HG03460 (cell line): ENCODE data around the gene ITPKC.
A peak's percentile ranks its signal among the peaks of the same experiment; 100 is the strongest.
"Not testable (repeated sequence)": the region's sequence is repeated elsewhere in the genome, so short reads cannot be mapped to it uniquely, and the experiment has no call there.

Experiments
- ATAC-seq: cut with Tn5 transposase; IDR thresholded peaks from one replicate; pipeline ENCODE4 v1.9.1; 2021; ENCODE audit not compliant: unreplicated experiment

ITPKC gene

DNA sequence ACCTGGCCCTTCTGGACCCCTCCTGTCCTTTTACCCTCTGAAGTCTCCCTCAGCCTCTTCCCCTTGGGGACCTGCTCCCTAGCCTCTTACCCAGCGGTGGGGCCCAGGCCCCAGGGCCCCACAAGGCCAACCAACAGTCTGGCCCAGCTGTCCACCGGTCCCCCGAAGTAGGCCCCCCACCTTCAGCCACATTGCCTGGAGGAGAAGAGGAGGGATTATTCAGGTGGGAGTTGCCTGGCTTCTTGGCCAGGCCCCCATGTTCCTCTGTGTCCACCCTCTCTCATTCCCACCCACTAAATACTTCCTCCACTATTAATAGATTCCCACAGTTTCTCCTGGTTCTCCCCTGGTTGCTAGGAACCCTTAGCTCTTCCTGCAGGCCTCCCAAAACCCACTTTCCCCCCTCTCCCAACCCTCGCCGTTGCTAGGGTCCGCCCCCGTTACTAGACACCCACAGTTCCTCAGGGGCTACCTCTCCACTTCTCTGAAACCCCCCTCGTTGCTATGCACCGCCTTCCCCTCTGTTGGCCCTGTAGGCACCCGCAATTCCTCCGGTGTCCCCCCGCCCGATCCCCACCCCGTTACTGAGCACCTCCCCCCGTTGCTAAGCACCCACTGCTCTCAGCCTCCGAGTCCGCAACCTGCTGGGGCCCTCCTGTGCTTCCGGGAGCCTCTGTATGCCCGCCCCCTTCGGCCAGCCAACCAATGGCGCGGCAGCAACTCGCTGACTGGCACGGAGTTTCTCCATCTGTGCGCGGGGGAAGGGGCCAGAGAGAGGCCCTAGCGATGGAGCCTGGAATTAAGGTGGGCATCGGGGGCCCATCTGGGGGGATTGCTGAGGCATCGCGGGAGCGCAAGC lies 2.2 kb upstream of the ITPKC start:
- peak; percentile 52 for ATAC-seq

DNA sequence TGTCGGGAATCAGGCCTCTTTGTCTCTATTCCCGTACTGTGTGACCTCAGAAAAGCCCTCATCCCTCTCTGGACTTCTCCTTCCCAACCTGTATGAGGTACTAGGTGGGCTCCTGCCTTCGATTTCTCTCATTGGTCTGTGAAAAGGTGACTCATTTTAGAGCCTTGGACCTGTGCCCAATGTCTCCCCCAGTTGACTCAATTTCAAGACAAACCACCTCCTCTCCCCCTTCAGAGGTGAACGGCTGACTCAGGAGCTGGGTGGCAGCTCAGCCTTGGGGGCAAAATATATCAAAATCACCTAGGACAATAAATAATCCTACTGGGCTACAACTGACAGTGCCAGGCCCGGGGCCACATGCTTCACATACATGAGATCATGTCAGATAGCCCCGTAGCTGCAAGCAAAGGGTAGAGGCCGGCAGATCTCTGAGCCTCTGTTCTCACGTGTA lies 856 bp upstream of the ITPKC start:
- no peak for ATAC-seq

DNA sequence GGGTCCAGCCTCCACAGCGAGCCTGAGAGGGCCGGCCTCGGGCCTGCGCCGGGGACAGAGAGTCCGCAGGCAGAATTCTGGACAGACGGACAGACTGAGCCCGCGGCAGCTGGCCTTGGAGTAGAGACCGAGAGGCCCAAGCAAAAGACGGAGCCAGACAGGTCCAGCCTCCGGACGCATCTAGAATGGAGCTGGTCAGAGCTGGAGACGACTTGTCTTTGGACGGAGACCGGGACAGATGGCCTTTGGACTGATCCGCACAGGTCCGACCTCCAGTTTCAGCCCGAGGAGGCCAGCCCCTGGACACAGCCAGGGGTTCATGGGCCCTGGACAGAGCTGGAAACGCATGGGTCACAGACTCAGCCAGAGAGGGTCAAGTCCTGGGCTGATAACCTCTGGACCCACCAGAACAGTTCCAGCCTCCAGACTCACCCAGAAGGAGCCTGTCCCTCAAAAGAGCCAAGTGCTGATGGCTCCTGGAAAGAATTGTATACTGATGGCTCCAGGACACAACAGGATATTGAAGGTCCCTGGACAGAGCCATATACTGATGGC lies 490 bp downstream of the ITPKC start:
- ATAC-seq: no peak

DNA sequence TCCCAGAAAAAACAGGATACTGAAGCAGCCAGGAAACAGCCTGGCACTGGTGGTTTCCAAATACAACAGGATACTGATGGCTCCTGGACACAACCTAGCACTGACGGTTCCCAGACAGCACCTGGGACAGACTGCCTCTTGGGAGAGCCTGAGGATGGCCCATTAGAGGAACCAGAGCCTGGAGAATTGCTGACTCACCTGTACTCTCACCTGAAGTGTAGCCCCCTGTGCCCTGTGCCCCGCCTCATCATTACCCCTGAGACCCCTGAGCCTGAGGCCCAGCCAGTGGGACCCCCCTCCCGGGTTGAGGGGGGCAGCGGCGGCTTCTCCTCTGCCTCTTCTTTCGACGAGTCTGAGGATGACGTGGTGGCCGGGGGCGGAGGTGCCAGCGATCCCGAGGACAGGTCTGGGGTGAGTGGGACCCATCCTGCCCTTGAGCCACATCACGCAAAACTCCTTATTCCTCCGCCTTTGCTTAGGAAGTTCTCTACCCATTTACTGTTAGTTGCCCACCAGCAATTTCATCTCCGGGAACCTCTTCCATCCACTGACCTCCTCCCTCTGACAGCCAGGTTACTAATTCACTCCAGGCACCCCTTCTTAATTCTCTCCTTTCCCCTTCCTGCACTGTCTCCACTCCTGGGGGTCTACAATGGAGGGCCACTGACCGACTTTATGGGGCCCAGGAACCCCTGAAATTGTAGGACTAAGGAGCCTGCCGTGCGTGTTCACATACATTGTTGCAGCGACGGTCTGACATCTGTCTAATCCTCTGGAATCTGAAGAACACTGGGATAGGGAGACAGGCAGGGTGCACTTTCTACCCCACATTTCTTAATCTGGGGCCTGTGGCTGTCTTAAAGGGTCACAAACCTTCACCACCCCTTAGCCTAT lies 1.2 kb downstream of the ITPKC start:
- no peak for ATAC-seq

DNA sequence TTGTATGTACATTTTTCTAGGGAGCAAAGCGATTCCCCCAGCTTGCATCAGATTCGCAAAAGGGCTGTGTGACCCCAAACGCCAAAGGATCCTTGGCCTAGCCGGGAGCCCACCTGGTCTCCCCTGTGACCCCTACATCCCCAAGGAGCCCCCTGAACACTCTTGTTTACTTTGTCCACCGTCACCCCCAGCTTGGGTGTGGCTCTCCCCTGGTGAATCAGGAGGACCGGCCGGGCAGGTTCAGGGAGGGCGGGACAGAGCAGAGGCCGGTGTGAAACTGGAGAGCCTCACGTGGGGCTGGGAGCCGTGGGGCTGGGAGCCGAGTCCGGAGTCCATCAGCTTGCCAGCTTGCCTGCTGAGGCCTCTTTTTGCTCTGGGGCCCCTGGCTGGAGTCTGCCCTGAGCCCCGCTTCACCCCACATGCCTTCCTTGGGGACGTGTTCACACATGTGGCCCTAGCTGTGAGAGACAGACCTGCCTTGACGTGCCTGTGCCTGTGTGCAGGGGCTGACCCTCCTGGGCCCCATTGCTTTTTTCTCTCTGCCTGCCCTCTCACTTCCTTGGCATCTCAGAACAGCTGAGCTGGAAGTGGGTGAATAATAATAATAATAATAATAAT lies 2.0 kb downstream of the ITPKC start:
- no peak for ATAC-seq

DNA sequence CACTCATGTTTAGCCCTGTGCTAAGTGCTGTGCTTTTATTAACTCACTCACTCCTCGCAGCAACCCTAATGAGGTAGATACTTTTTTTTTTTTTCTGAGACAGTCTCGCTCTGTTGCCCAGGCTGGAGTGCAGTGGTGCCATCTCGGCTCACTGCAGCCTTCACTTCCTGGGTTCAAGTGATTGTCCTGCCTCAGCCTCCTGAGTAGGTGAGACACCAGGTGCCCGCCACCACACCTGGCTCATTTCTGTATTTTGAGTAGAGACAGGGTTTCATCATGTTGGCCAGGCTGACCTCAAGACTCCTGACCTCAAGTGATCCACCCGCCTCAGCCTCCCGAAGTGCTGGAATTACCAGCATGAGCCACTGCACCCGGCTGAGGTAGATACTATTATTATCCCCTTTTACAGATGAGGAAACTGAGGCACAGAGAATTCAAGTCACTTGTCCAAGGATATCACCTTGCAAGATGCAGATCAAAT lies 2.5 kb downstream of the ITPKC start:
- ATAC-seq: no peak

DNA sequence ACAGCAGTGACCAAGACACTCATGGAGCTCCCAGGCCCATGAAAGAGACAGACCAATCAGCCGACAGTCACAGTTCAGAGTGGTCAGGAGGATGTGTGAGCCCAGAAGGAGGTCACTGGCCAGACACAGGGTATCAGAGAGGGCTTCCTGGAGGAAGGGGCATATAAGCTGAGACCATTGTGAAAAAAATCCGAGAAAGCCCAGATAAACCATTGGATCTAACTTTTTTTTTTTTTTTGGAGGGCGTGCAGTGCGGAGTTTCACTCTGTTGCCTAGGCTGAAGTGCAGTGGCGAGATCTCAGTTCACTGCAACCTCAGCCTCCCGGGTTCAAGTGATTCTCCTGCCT lies 4.2 kb downstream of the ITPKC start:
- ATAC-seq: no peak

DNA sequence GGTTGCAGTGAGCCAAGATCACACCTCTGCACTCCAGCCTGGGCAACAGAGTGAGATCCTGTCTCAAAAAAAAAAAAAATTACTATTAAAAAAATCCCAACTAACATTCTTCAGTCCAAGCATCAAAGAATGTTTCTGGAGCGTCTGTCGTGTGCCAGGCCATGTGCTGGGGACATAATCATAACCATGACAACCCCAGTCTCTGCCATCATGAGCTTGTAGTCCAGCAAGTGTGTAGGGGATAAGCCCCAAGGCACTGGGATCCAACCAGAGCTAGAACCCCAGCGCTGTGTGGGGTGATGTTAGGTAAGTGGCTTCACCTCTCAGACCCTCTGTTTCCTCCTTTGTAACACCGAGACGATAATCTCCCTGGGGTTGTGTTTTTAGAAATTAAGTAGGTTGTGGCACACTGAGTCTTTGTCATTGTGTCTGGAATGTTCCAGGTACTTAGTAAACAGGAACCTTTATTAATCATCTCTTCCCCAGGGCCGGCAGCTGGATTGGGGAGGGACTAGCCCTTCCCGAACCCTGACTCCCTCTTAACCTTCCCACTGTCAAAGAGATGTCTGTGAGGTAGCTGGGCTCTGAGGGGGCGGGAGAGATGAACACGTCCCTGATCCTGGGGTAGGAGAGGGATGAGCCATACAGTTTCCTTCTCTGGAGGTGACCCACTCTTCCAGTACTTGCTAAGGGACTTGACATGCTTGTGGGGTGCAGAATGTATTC lies 5.2 kb downstream of the ITPKC start:
- no peak for ATAC-seq

DNA sequence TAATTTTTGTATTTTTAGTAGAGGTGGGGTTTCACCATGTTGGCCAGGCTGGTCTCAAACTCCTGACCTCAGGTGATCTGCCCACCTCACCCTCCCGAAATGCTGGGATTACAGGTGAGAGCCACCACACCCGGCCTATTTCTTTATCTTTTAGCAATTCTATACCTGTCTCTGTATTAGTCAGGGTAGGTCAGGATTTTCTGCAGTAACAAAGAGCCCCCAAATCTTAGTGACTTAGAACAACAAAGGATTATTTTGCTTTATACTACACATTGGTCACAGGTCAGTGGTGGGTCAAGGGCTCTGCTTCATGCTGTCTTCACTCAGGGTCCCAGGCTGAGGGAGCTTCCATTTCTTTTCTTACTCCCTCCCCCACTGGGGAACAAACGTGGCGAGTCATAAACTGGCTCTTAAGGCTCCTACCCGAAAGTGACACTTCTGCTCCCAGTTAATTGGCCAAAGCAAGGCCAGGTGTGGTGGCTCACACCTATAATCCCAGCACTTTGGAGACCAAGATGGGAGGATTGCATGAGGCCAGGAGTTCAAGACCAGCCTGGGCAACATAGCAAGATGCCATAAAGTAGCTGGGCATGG lies 6.8 kb downstream of the ITPKC start:
- ATAC-seq: no peak

DNA sequence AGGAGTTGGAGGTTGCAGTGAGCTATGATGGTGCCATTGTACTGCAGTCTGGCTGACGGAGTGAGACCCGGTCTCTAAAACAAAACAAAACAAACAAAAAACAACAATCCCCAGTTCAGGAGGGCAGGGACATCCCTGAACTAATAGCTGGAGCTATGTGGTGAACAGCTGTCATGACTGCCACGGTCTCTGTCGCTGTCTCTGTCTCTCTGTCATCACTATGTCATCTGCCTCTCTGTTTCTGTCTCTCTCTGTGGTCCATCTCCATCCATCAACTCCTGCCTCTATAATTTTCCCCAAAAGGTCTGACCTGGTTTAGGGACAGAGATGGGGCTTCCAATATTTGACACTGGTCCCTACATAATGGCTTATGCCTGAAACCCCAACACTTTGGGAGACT lies 7.4 kb downstream of the ITPKC start:
- ATAC-seq: no peak

DNA sequence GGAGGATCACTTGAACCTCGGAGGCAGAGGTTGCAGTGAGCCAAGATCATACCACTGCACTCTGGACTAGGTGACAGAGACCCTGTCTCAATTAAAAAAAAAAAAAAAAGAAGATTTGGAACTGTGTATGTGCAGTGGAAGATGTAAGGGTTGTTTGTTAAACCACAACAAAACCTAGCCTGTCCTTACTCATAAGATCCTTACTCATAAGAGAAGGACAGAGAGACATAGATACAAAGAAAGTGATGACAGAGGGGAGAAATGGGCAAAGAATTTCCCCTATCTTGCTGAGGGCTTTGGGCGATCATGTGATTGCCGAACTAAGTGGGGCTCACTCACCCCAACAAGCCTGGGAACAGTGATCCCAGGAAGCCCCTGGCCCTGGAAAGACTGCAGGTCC lies 7.9 kb downstream of the ITPKC start:
- no peak for ATAC-seq

DNA sequence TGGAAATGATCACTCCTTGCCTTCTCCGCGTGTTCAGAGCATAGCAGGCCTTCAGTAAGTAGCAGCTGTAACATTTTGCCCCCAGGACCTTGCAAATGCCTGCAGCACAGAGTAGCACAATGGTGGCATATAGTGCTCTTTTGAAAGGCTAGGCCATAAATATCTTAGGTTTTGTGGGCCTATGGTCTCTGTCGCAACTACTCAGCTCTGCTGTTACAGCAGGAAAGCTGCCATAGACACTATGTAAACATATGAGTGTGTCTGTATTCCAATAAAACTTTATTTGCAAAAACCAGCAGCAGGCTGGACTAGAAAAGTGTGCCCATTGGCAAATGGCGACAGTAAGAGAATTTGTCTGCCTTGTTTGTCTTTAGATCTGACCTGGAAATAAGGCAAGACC lies 9.4 kb downstream of the ITPKC start:
- ATAC-seq: no peak

DNA sequence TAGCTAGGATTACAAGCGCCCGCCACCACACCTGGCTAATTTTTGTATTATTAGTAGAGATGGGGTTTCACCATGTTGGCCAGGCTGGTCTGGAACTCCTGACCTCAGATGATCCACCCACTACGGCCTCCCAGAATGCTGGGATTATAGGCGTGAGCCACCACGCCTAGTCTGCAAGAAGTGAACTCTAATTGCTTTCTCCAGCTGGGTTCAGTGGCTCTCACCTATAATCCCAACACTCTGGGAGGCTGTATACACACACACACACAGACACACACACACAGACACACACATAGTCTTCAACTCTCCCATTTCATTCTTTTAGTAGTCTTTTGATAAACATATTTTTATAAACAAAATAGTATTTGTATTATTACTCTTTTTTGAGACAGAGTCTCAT lies 13.2 kb downstream of the ITPKC start:
- not testable (repeated sequence) for ATAC-seq

DNA sequence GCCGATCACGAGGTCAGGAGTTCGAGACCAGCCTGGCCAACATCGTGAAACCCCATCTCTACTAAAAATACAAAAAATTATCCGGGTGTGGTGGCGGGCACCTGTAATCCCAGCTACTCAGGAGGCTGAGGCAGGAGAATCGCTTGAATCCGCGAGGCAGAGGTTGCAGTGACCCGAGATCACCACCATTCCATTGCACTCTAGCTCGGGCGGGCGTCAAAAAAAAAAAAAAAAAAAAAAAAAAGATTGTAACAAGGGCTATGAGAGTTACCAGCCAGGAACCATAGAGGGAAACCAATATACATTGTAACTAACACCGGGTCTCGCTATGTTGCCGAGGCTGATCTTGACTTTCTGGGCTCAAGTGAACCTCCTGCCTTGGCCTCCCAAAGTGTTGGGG lies 15.4 kb downstream of the ITPKC start:
- not testable (repeated sequence) for ATAC-seq

DNA sequence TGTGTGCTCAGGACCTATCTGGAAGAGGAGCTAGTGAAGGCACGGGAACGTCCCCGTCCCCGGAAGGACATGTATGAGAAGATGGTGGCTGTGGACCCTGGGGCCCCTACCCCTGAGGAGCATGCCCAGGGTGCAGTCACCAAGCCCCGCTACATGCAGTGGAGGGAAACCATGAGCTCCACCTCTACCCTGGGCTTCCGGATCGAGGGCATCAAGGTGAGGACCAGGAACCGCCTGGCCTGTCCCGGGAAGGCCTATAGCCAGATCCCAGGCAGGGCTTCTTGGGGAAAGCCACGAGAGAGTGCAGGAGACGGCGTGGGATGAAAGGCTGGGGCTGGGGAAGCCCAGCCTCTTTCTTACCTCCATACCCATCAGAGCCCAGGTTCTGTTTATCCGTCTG lies 16.2 kb downstream of the ITPKC start:
- ATAC-seq: no peak

DNA sequence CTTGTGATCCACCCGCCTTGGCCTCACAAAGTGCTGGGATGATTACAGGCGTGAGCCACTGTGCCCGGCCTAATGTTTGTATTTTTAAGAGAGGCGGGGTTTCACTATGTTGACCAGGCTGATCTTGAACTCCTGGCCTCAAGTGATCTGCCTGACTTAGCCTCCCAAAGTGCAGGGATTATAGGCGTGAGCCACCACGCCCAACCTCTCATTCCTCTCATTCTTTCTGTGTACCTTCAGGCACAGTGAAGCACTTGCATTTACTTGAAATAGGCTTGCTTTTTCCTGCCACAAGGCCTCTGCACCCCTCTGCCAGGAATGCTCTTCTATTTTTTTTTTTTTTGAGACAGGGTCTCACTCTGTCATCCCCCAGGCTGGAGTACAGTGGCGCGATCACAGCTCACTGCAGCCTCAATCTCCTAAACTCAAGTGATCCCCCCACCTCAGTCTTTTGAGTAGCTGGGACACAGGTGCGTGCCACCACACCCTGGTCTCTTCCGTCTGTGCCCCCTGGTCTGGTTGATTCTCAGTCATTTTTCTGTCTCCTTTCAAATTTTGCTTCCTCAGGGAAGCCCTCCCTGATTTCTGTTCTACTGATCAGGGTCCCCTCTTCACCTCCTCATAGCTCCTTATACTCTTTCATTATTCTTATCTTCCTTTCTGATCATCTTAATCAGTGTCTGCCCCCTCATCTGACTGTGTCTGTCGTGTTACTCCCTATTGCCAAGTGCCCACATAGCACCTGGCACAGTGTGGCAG lies 18.3 kb downstream of the ITPKC start:
- ATAC-seq: no peak

DNA sequence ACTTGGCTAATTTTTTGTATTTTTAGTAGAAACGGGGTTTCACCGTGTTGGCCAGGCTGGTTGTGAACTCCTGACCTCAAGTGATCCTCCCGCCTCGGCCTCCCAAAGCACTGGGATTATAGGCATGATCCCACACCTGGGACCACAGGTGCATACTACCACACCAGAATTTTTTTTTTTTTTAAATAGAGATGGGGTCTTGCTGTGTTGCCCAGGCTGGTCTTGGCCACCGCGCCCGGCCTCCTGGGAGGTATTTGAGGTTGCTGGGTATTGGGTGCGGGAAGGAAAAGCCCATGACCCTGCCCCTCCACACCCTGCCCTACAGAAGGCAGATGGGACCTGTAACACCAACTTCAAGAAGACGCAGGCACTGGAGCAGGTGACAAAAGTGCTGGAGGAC lies 19.7 kb downstream of the ITPKC start:
- ATAC-seq: no peak

DNA sequence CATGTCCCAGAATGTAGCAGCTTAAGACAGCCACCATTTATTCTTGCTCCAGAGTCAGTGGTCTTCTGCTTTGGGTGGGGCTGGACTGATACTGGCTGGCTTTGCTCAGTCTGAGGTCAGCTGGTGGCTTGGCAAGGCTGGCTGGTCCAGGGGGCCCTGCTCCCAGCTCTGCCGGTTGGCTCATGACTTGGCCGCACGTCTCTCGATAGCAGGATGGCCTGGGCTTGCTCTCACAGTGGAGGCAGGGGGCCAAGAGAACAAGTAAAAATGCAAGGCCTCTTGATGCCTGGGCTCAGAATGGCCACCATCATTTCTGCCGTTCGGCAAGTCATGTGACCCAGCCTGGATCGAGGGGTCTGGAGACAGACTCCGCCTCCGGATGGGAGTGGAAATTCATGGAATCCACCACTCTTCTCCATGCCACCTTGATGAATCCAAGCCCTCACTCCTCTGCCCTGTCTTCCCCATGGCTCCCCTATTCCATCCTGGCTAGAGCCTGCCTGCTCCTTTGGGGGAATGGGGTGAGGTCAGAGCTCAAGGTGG lies 20.3 kb downstream of the ITPKC start:
- no peak for ATAC-seq
